Esophagus muscularis mucosa (tissue), 4 donors: ENCODE data around the gene LCN1. TPM values are rescaled to one million over a fixed set of nuclear protein-coding genes. Genes with fewer than 3 reads are reported as not detected.

Experiments
- DNase-seq: peaks from one replicate; pipeline ENCODE4 v3.0.0-alpha.2; 2017; ENCODE audit errors: extremely low spot score
- H3K27ac ChIP-seq, 4 donors: fragments of 200-600 bp; sonication (generic); replicated peaks in 1 of 4; 1 replicate in 3 of 4; 2 replicates in 1 of 4; pipeline ENCODE4 v1.5.1; 2016 to 2019; ENCODE audit warnings: mild to moderate bottlenecking in 1 of 4
- H3K27me3 ChIP-seq, 4 donors: fragments of 200-600 bp; sonication (generic); one replicate each; pipeline versions ENCODE4 v1.5.1 to v1.6.0; 2016 to 2019
- H3K36me3 ChIP-seq, 4 donors: fragments of 200-600 bp; sonication (generic); one replicate each; pipeline ENCODE4 v1.5.1; 2016 to 2019
- H3K4me1 ChIP-seq, 4 donors: fragments of 200-600 bp; sonication (generic); one replicate each; pipeline ENCODE4 v1.5.1; 2016 to 2019
- H3K4me3 ChIP-seq, 4 donors: fragments of 200-600 bp; sonication (generic); 1 replicate in 2 of 4; 2 replicates in 2 of 4; pipeline ENCODE4 v1.5.1; 2016 to 2019; ENCODE audit warnings: mild to moderate bottlenecking in 4 of 4, moderate library complexity in 1 of 4
- H3K9me3 ChIP-seq, 4 donors: fragments of 200-600 bp; sonication (generic); 1 replicate in 3 of 4; 2 replicates in 1 of 4; pipeline ENCODE4 v1.5.1; 2016 to 2019
- EP300 ChIP-seq: sonication (generic); formaldehyde crosslinking; IDR thresholded peaks from one replicate; pipeline ENCODE4 v1.6.1; 2017; ENCODE audit warnings: antibody characterized with exemption
- POLR2A ChIP-seq: fragments of 450-650 bp; IDR thresholded peaks from one replicate; pipeline ENCODE4 v1.6.1; 2017; ENCODE audit warnings: antibody characterized with exemption, moderate library complexity, mild to moderate bottlenecking, low read depth
- POLR2AphosphoS5 ChIP-seq, 2 donors: sonication (generic); formaldehyde crosslinking; IDR thresholded peaks; one replicate each; pipeline ENCODE4 v1.6.1; 2017; ENCODE audit warnings: antibody characterized with exemption in 2 of 2
- WGBS: methylation state at CpG from one replicate; pipeline ENCODE4 v1.1.5; 2018; 5-methylcytosine and 5-hydroxymethylcytosine counted together
- intact Hi-C: fragments of 100-400 bp; cut with DNase I; formaldehyde crosslinking; loops from one replicate; pipeline ENCODE4 v1.15.1; 2023
- total RNA-seq, 4 donors: library from RNA; depleted of rRNA; stranded (reverse); fragments of >200 nt; gene quantifications; one replicate each; pipeline versions ENCODE4 v1.1.0 to v1.2.1, GENCODE V29; 2016
- TF ChIP-seq, protein P1 (sequence below), 3 experiments: fragments of 200-600 bp in 2 of 3; fragments of 450-650 bp in 1 of 3; sonication (generic) in 2 of 3; IDR thresholded peaks; one replicate each; pipeline ENCODE4 v1.5.1; 2017 to 2019; ENCODE audit warnings: antibody characterized with exemption in 3 of 3, mild to moderate bottlenecking in 2 of 3, moderate library complexity in 1 of 3

The LCN1 gene
- total RNA-seq, 4 donors from 2014 or later = not detected

GRCh38 chr9:135476561-135477355 lies 44.5 kb upstream of the LCN1 start:
- H3K9me3 ChIP-seq = no peaks in the 10 kb centered on the region
- H3K36me3 ChIP-seq = no peaks in the 10 kb centered on the region
- H3K27me3 ChIP-seq = no peaks in the 10 kb centered on the region
- H3K27ac ChIP-seq = no peak overlapping the region
- no peak for DNase-seq
- intact Hi-C loops = no loop called here
- 90% methylated on average over 9 of the region's 10 CpGs for WGBS
- H3K4me1 ChIP-seq = peaks cover 12 to 23% (median 21%) of the 10 kb centered on the region in 4 donors
- TF ChIP-seq POLR2A (no peak), EP300 (no peak)
- H3K4me3 ChIP-seq = no peak overlapping the region

GRCh38 chr9:135478191-135478590 lies 43.0 kb upstream of the LCN1 start:
- Histone ChIP-seq H3K4me1 (peaks cover 12 to 26% (median 21%) of the 10 kb centered on the region in 4 donors), H3K27me3 (no peaks in the 10 kb centered on the region), H3K36me3 (peaks cover 0 to under 1% (median 0%) of the 10 kb centered on the region in 4 donors), H3K4me3 (no peak overlapping the region), H3K27ac (peak overlapping the region in 2 of 4 donors; percentile 77 to 90), H3K9me3 (no peaks in the 10 kb centered on the region)
- intact Hi-C loops = no loop called here
- DNase-seq = no peak
- WGBS = 71% methylated on average over 10 of the region's 10 CpGs
- TF ChIP-seq, protein P1, sequence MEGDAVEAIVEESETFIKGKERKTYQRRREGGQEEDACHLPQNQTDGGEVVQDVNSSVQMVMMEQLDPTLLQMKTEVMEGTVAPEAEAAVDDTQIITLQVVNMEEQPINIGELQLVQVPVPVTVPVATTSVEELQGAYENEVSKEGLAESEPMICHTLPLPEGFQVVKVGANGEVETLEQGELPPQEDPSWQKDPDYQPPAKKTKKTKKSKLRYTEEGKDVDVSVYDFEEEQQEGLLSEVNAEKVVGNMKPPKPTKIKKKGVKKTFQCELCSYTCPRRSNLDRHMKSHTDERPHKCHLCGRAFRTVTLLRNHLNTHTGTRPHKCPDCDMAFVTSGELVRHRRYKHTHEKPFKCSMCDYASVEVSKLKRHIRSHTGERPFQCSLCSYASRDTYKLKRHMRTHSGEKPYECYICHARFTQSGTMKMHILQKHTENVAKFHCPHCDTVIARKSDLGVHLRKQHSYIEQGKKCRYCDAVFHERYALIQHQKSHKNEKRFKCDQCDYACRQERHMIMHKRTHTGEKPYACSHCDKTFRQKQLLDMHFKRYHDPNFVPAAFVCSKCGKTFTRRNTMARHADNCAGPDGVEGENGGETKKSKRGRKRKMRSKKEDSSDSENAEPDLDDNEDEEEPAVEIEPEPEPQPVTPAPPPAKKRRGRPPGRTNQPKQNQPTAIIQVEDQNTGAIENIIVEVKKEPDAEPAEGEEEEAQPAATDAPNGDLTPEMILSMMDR (IDR thresholded peaks at IDR 0.05) = no peak
- TF ChIP-seq POLR2A (no peak), POLR2AphosphoS5 (IDR thresholded peaks at IDR 0.05) (no peak), EP300 (no peak)

- no peak for DNase-seq
- intact Hi-C loops = no loop called here
- H3K9me3 ChIP-seq = no peaks in the 10 kb centered on the region
- H3K36me3 ChIP-seq = peaks cover 1 to 8% (median 6%) of the 10 kb centered on the region in 4 donors
- H3K4me3 ChIP-seq = peak overlapping the region; percentile 75 to 82 (median 79)
- 5% methylated on average over 31 of the region's 64 CpGs for WGBS
- TF ChIP-seq, protein P1 (IDR thresholded peaks at IDR 0.05) = peak in 1 of 3 experiments; percentile 21
- TF ChIP-seq POLR2A (no peak), EP300 (no peak), POLR2AphosphoS5 (IDR thresholded peaks at IDR 0.05) (peak; percentile 35 to 52)
- peak overlapping the region; percentile 71 to 90 (median 78) for H3K27ac ChIP-seq
- peaks cover 12 to 26% (median 21%) of the 10 kb centered on the region in 4 donors for H3K4me1 ChIP-seq
- no peaks in the 10 kb centered on the region for H3K27me3 ChIP-seq
Measured at GRCh38 chr9:135478829-135479468, 42.3 kb upstream of the LCN1 start.

- no CpG with 5 or more reads among the region's 103 CpGs for WGBS
- Histone ChIP-seq H3K4me1 (peaks cover 12 to 26% (median 21%) of the 10 kb centered on the region in 4 donors), H3K27ac (peak within 1 kb of the TSS; percentile 71 to 90 (median 78)), H3K27me3 (no peaks in the 10 kb centered on the region), H3K36me3 (peaks cover 6 to 14% (median 11%) of the 10 kb centered on the region in 4 donors), H3K4me3 (peak within 1 kb of the TSS; percentile 75 to 82 (median 79)), H3K9me3 (no peaks in the 10 kb centered on the region)
- DNase-seq = no peak
- intact Hi-C loops = no loop called here
- TF ChIP-seq POLR2A (no peak), POLR2AphosphoS5 (IDR thresholded peaks at IDR 0.05) (no peak), EP300 (no peak)
- TF ChIP-seq, protein P1 (IDR thresholded peaks at IDR 0.05) = no peak
Measured at GRCh38 chr9:135479469-135480052, 41.7 kb upstream of the LCN1 start, which contains the start of gene PPP1R26. Gene PPP1R26, plus strand, starts transcription at chr9:135479782. Its CDS starts 4,729 bp downstream, at chr9:135484511.
